H1 (cell line): ENCODE measurements around the gene LGALS8. TPM values are rescaled to one million over a fixed set of nuclear protein-coding genes. Genes with fewer than 3 reads are reported as not detected.

Source experiments
- CTCF ChIA-PET: fragments of 300-600 bp; sonication (Branson Sonifier 250); formaldehyde crosslinking; loops from one replicate; lab custom pipeline; 2021; ENCODE audit not compliant: partially characterized antibody; lab: Charles Lee
- POLR2A ChIA-PET: fragments of 300-600 bp; sonication (Branson Sonifier 250); formaldehyde crosslinking; loops from one replicate; lab custom pipeline; 2021; ENCODE audit warnings: inconsistent platforms; ENCODE audit not compliant: partially characterized antibody; lab: Charles Lee
- DNase-seq, 2 experiments: peaks; one replicate each; pipeline versions ENCODE4 v3.0.0 to v3.0.0-alpha.2; 2010 to 2022; ENCODE audit warnings: low spot score in 2 of 2, low read depth in 1 of 2, mixed read lengths in 1 of 2
- FAIRE-seq: peaks from 2 replicates; lab custom pipeline; 2011; peaks lifted over from hg19 to GRCh38; lab: Jason Lieb, UNC
- H2AFZ ChIP-seq: 2 replicates; pipeline ENCODE4 v1.8.1; 2012; ENCODE audit warnings: low read length, inconsistent platforms
- H2AK5ac ChIP-seq: 2 replicates; pipeline ENCODE4 v1.6.1; 2013; ENCODE audit warnings: low read depth, low read length
- H2BK120ac ChIP-seq: replicated peaks from 2 replicates; pipeline ENCODE3; 2013; ENCODE audit warnings: low read depth, low read length, inconsistent platforms
- H2BK12ac ChIP-seq: 2 replicates; pipeline ENCODE4 v1.6.1; 2013; ENCODE audit warnings: low read depth, low read length
- H2BK15ac ChIP-seq: 2 replicates; pipeline ENCODE4 v1.6.1; 2013; ENCODE audit warnings: low read length
- H2BK20ac ChIP-seq: 2 replicates; pipeline ENCODE4 v1.6.1; 2013; ENCODE audit warnings: low read length
- H2BK5ac ChIP-seq: 2 replicates; pipeline ENCODE4 v1.6.1; 2013; ENCODE audit warnings: low read depth, low read length
- H3K14ac ChIP-seq: 2 replicates; pipeline ENCODE4 v1.6.1; 2013; ENCODE audit warnings: inconsistent platforms; ENCODE audit not compliant: insufficient read length
- H3K18ac ChIP-seq: 2 replicates; pipeline ENCODE4 v1.6.1; 2013; ENCODE audit warnings: low read length; ENCODE audit errors: extremely low read depth
- H3K23ac ChIP-seq: 2 replicates; pipeline ENCODE4 v1.6.1; 2013; ENCODE audit warnings: inconsistent platforms; ENCODE audit not compliant: insufficient read length
- H3K23me2 ChIP-seq: 2 replicates; pipeline ENCODE4 v1.6.1; 2013; ENCODE audit warnings: low read depth, low read length
- H3K27ac ChIP-seq: 2 replicates; pipeline ENCODE4 v1.6.1; 2011; ENCODE audit warnings: low read depth, low read length, inconsistent platforms
- H3K27me3 ChIP-seq, 4 experiments: replicated peaks in 1 of 4; 1 replicate in 1 of 4; 2 replicates in 3 of 4; pipeline versions ENCODE4 v1.6.1 to v1.8.1; 2011 to 2013; ENCODE audit warnings: low read length in 3 of 4, mild to moderate bottlenecking in 3 of 4, inconsistent platforms in 2 of 4, mixed read lengths in 2 of 4, moderate library complexity in 1 of 4; ENCODE audit not compliant: control insufficient read depth in 3 of 4, insufficient read depth in 3 of 4; ENCODE audit errors: extremely low read depth in 1 of 4
- H3K36me3 ChIP-seq, 4 experiments: 2 replicates each; pipeline versions ENCODE4 v1.6.1 to v1.8.1; 2011 to 2013; ENCODE audit warnings: mild to moderate bottlenecking in 4 of 4, low read length in 3 of 4, moderate library complexity in 2 of 4, control low read depth in 1 of 4, inconsistent platforms in 1 of 4; ENCODE audit not compliant: insufficient read depth in 4 of 4, control insufficient read depth in 2 of 4
- H3K4ac ChIP-seq: replicated peaks from 2 replicates; pipeline ENCODE3; 2013; ENCODE audit warnings: low read length, low read depth, mixed read lengths, inconsistent platforms; ENCODE audit not compliant: insufficient read length
- H3K4me1 ChIP-seq, 4 experiments: replicated peaks in 1 of 4; 1 replicate in 1 of 4; 2 replicates in 3 of 4; pipeline versions ENCODE4 v1.6.1 to v1.8.1; 2011 to 2013; ENCODE audit warnings: low read length in 3 of 4, inconsistent platforms in 2 of 4, mixed read lengths in 1 of 4; ENCODE audit not compliant: insufficient read depth in 4 of 4, control insufficient read depth in 3 of 4
- H3K4me2 ChIP-seq, 2 experiments: 2 replicates each; pipeline versions ENCODE4 v1.6.1 to v1.8.1; 2011 to 2013; ENCODE audit warnings: low read depth in 2 of 2, low read length in 2 of 2, control low read depth in 1 of 2, inconsistent platforms in 1 of 2, mild to moderate bottlenecking in 1 of 2; ENCODE audit not compliant: insufficient read depth in 1 of 2
- H3K4me3 ChIP-seq, 4 experiments: fragments of 200-600, 300-600 bp in 1 of 4; sonication (generic), shearing (Covaris generic), sonication (Bioruptor Twin) in 1 of 4; 2 replicates each; pipeline versions ENCODE4 v1.5.1 to v1.8.1; 2011 to 2016; ENCODE audit warnings: low read length in 4 of 4, low read depth in 3 of 4, control low read depth in 2 of 4, inconsistent platforms in 2 of 4, mild to moderate bottlenecking in 2 of 4, mixed read lengths in 1 of 4, moderate library complexity in 1 of 4; ENCODE audit not compliant: insufficient read depth in 2 of 4; ENCODE audit errors: extremely low read depth in 1 of 4
- H3K56ac ChIP-seq: replicated peaks from 2 replicates; pipeline ENCODE3; 2013; ENCODE audit warnings: low read depth, mild to moderate bottlenecking, mixed read lengths, low read length, inconsistent platforms; ENCODE audit not compliant: insufficient read length
- H3K79me1 ChIP-seq: 2 replicates; pipeline ENCODE4 v1.6.1; 2013; ENCODE audit warnings: low read depth, low read length, control low read depth
- H3K79me2 ChIP-seq, 2 experiments: 2 replicates each; pipeline versions ENCODE4 v1.6.1 to v1.8.1; 2012 to 2013; ENCODE audit warnings: low read length in 2 of 2, mild to moderate bottlenecking in 2 of 2, inconsistent platforms in 1 of 2; ENCODE audit not compliant: insufficient read depth in 2 of 2, control insufficient read depth in 1 of 2
- H3K9ac ChIP-seq, 4 experiments: replicated peaks in 1 of 4; 1 replicate in 1 of 4; 2 replicates in 3 of 4; pipeline versions ENCODE4 v1.6.1 to v1.8.1; 2011 to 2013; ENCODE audit warnings: low read depth in 3 of 4, low read length in 3 of 4, control low read depth in 2 of 4, mild to moderate bottlenecking in 2 of 4, moderate library complexity in 2 of 4, inconsistent platforms in 1 of 4; ENCODE audit errors: extremely low read depth in 1 of 4
- H3K9me3 ChIP-seq, 2 experiments: 2 replicates each; pipeline versions ENCODE4 v1.6.1 to v1.8.1; 2012 to 2013; ENCODE audit warnings: mild to moderate bottlenecking in 2 of 2, moderate library complexity in 2 of 2, control low read depth in 1 of 2, inconsistent platforms in 1 of 2, low read depth in 1 of 2, low read length in 1 of 2, mixed read lengths in 1 of 2; ENCODE audit not compliant: insufficient read depth in 2 of 2
- H4K20me1 ChIP-seq, 2 experiments: replicated peaks in 1 of 2; 2 replicates each; pipeline versions ENCODE3 to v1.8.1; 2011 to 2013; ENCODE audit warnings: inconsistent platforms in 2 of 2, low read length in 2 of 2, mild to moderate bottlenecking in 1 of 2; ENCODE audit not compliant: insufficient read depth in 2 of 2, control insufficient read depth in 1 of 2
- H4K5ac ChIP-seq: 2 replicates; pipeline ENCODE4 v1.6.1; 2013; ENCODE audit warnings: low read length, low read depth, mixed read lengths, inconsistent platforms; ENCODE audit not compliant: insufficient read length
- H4K8ac ChIP-seq: 2 replicates; pipeline ENCODE4 v1.8.0; 2013; ENCODE audit warnings: mild to moderate bottlenecking, moderate library complexity, low read length, inconsistent platforms; ENCODE audit not compliant: insufficient read depth; ENCODE audit errors: extremely low read depth
- H4K91ac ChIP-seq: replicated peaks from 2 replicates; pipeline ENCODE3; 2013; ENCODE audit warnings: low read length, mixed read lengths, inconsistent platforms; ENCODE audit not compliant: insufficient read length
- BCL11A ChIP-seq, 2 experiments: IDR thresholded peaks; one replicate each; pipeline ENCODE4 v1.6.1; 2011; ENCODE audit warnings: low read depth in 2 of 2, low read length in 2 of 2, mild to moderate bottlenecking in 2 of 2
- CBX5 ChIP-seq: fragments of 300-800, 300-1000 bp; sonication (generic); IDR thresholded peaks from 2 replicates; pipeline ENCODE4 v1.7.1; 2016; ENCODE audit warnings: antibody characterized with exemption, low read length, low read depth
- EZH2 ChIP-seq: fragments of 200-600 bp; sonication (generic); IDR thresholded peaks from 2 replicates; pipeline ENCODE4 v1.7.1; 2012; ENCODE audit warnings: low read depth, mild to moderate bottlenecking, moderate library complexity, low read length, inconsistent platforms; ENCODE audit not compliant: severe bottlenecking
- GABPA ChIP-seq: IDR thresholded peaks from 2 replicates; pipeline ENCODE4 v1.6.1; 2011; ENCODE audit warnings: mild to moderate bottlenecking, low read length, moderate library complexity, borderline replicate concordance; ENCODE audit not compliant: insufficient read depth
- HDAC2 ChIP-seq, 2 experiments: fragments of 300-600 bp in 1 of 2; sonication (generic) in 1 of 2; IDR thresholded peaks; 2 replicates each; pipeline ENCODE4 v1.6.1; 2011 to 2012; ENCODE audit warnings: low read depth in 2 of 2, low read length in 2 of 2, mild to moderate bottlenecking in 2 of 2, moderate library complexity in 2 of 2, borderline replicate concordance in 1 of 2, inconsistent platforms in 1 of 2
- JUND ChIP-seq: IDR thresholded peaks from 2 replicates; pipeline ENCODE4 v1.6.1; 2011; ENCODE audit warnings: mild to moderate bottlenecking, improper control_type of control experiment, low read length
- SAP30 ChIP-seq: fragments of 300-600 bp; sonication (generic); IDR thresholded peaks from 2 replicates; pipeline ENCODE4 v1.7.1; 2012; ENCODE audit warnings: low read length, moderate library complexity, mild to moderate bottlenecking, inconsistent platforms; ENCODE audit not compliant: insufficient read depth, insufficient replicate concordance
- SUZ12 ChIP-seq: fragments of 200-600 bp; sonication (generic); IDR thresholded peaks from 2 replicates; pipeline ENCODE4 v1.6.1; 2012; ENCODE audit warnings: mild to moderate bottlenecking, inconsistent platforms, low read length, moderate library complexity, mixed read lengths
- TCF12 ChIP-seq: IDR thresholded peaks from 2 replicates; pipeline ENCODE4 v1.6.1; 2011; ENCODE audit warnings: low read depth, mild to moderate bottlenecking, low read length
- WGBS, 2 experiments: shearing (Covaris generic) in 1 of 2; methylation state at CpG; one replicate each; pipeline versions ENCODE4 v1.1.6 to v1.1.7; 2013 to 2015; ENCODE audit warnings: low lambda C conversion rate in 2 of 2, mixed read lengths in 2 of 2, inconsistent platforms in 1 of 2, low coverage in 1 of 2, missing lambda C conversion rate in 1 of 2; ENCODE audit not compliant: insufficient replicate concordance in 2 of 2, insufficient coverage in 1 of 2, insufficient read length in 1 of 2; ENCODE audit errors: extremely low coverage in 1 of 2, missing lambda C conversion rate in 1 of 2; 5-methylcytosine and 5-hydroxymethylcytosine counted together
- polyA plus RNA-seq, 7 experiments: library from polyadenylated mRNA; depleted of rRNA in 3 of 7; stranded (reverse) in 5 of 7; unstranded in 2 of 7; fragments of >200 nt in 5 of 7; fragments of 200-250 nt in 2 of 7; gene quantifications; 1 replicate in 5 of 7; 2 replicates in 1 of 7; 4 replicates in 1 of 7; pipeline versions ENCODE4 v1.2.1 to v1.2.3, GENCODE V29; 2011 to 2013; ENCODE audit warnings: missing spikeins in 2 of 7, mixed read lengths in 2 of 7
- total RNA-seq: library from RNA; stranded (reverse); fragmentation: NEBNext Ultra II Directional; extraction: Animal tissue kit (Norgen Biotek cat#: 25700); gene quantifications from 2 replicates; pipeline ENCODE4 v1.2.1, GENCODE V29; 2021

Gene LGALS8
- total and polyA plus RNA-seq, 2 of the 8 experiments (the other 6 are each of a cell fraction or from before 2014, with no cell fraction given): 7.2 to 11.6 TPM

DNA sequence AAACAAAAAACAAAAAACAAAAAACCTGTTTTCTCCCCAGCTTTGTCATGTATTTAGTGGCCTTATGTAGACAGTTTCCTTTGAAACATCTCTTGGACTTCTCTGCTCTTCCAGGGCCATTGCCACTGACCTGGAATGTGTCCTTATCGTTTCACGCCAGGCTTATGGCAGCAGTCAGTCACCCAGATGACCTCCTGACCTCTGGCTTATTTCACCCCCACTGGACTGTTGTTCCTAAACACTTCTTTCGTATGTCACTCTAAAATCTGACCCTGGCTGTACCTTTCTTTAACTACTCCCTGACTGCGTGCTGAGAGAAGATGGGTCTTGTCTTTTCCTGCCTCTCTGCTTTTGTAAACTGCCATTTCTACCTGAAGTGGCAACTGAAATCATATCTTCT lies 9.1 kb downstream of the LGALS8 start:
- H4K8ac ChIP-seq: no peak overlapping the region
- no peak overlapping the region for H3K9ac ChIP-seq
- no peak overlapping the region for H3K27ac ChIP-seq
- no peaks in the 10 kb centered on the region for H3K36me3 ChIP-seq
- FAIRE-seq: no peak
- H2AK5ac ChIP-seq: no peak overlapping the region
- H2BK120ac ChIP-seq: no peak overlapping the region
- no peak overlapping the region for H4K5ac ChIP-seq
- no peak overlapping the region for H3K14ac ChIP-seq
- H3K4me2 ChIP-seq: no peak overlapping the region
- H3K4ac ChIP-seq: no peak overlapping the region
- no peak overlapping the region for H2BK20ac ChIP-seq
- H3K23me2 ChIP-seq: no peaks in the 10 kb centered on the region
- H2AFZ ChIP-seq: no peak overlapping the region
- H3K56ac ChIP-seq: no peak overlapping the region
- H3K4me3 ChIP-seq: no peak overlapping the region
- no peaks in the 10 kb centered on the region for H4K20me1 ChIP-seq
- no peak overlapping the region for H4K91ac ChIP-seq
- no peak overlapping the region for H2BK15ac ChIP-seq
- no peaks in the 10 kb centered on the region for H3K4me1 ChIP-seq
- no peaks in the 10 kb centered on the region for H3K27me3 ChIP-seq
- 92% methylated on average over 4 of the region's 4 CpGs; no CpG with 5 or more reads in 1 of the 2 experiments for WGBS, 2 experiments
- no peak overlapping the region for H2BK12ac ChIP-seq
- CTCF ChIA-PET: interaction anchor here (1.0 to 4.3 kb wide), 3 partner anchors 27 to 433 kb away, joined by 3 to 21 read pairs (median 5); no protein-coding TSS in a partner anchor
- POLR2A ChIA-PET: interaction anchor here (0.7 kb wide), 1 partner anchor 10 kb away, joined by 3 read pairs; no protein-coding TSS in a partner anchor
- H3K79me2 ChIP-seq: no peaks in the 10 kb centered on the region
- H3K23ac ChIP-seq: no peak overlapping the region
- no peak for DNase-seq
- H2BK5ac ChIP-seq: no peak overlapping the region
- no peaks in the 10 kb centered on the region for H3K79me1 ChIP-seq
- H3K9me3 ChIP-seq: no peaks in the 10 kb centered on the region; a peak in 1 of 4 replicates
- H3K18ac ChIP-seq: no peak overlapping the region
- TF ChIP-seq HDAC2 (IDR thresholded peaks at IDR 0.05; ENCODE audit: borderline replicate concordance in 1 of 2, low read depth in 2 of 2, low read length in 2 of 2) (no peak), SAP30 (no peak), TCF12 (no peak), JUND (no peak), SUZ12 (no peak), CBX5 (no peak), BCL11A (IDR thresholded peaks at IDR 0.05; ENCODE audit: low read depth in 2 of 2, low read length in 2 of 2) (no peak), GABPA (no peak), EZH2 (no peak)
